ENCODE measurements around the gene KCNJ16. TPM values are rescaled to one million over a fixed set of nuclear protein-coding genes. Genes with fewer than 3 reads are reported as not detected.

Gene KCNJ16
- total and polyA plus RNA-seq, 9 of the 15 experiments (the other 6 are each of a cell fraction or from before 2014, with no cell fraction given), result 0.01 to 0.75 (median 0.07) TPM; not detected in 4

- TF ChIP-seq FOXA3 (CRISPR knock-in tag; conservative IDR thresholded peaks at IDR 0.05 in 1 of 2, IDR thresholded peaks at IDR 0.05 in 1 of 2) (no peak), TFAM (CRISPR knock-in tag; conservative IDR thresholded peaks at IDR 0.05) (no peak), PTBP1 (IDR thresholded peaks at IDR 0.05; ENCODE audit: low read depth, low read length) (no peak)
These were observed 7.9 kb upstream of the KCNJ16 start (continued) for GRCh38 chr17:70067134-70067533.

- H2AFZ ChIP-seq (ENCODE audit: low read depth, low read length), result no peak overlapping the region
- 7% methylated on average over 3 of the region's 3 CpGs for WGBS (ENCODE audit: insufficient coverage, low coverage, missing lambda C conversion rate)
- H3K9me1 ChIP-seq (ENCODE audit: control insufficient read depth, insufficient read depth, low read length), result no peaks in the 10 kb centered on the region
- H3K36me3 ChIP-seq (ENCODE audit: control insufficient read depth, insufficient read depth, low read length), result no peaks in the 10 kb centered on the region; the same call in 2 of the 3 replicates
- no peak for TF ChIP-seq MED1 (CRISPR knock-in tag; IDR thresholded peaks at IDR 0.05; ENCODE audit: borderline replicate concordance)
- peak; percentile 47 for TF ChIP-seq TFE3 (CRISPR knock-in tag; IDR thresholded peaks at IDR 0.05)
- no peak for TF ChIP-seq ARID3A (IDR thresholded peaks at IDR 0.05; ENCODE audit: borderline replicate concordance, low read depth, low read length)
- H3K9ac ChIP-seq (ENCODE audit: insufficient read depth in 1 of 2, low read depth in 2 of 2, low read length in 2 of 2), result no peak overlapping the region
- no peak for DNase-seq (ENCODE audit: extremely low read depth in 1 of 4, low spot score in 3 of 4)
- no peak for FAIRE-seq
- no peak for ATAC-seq
- H3K27ac ChIP-seq (ENCODE audit: extremely low read depth, low read depth, low read length), result no peak overlapping the region
- no peak overlapping the region for H3K4me3 ChIP-seq
- BruUV-seq (replicated peaks), result no TSS peak
- POLR2A ChIA-PET, result no interaction called here
- H3K27me3 ChIP-seq (ENCODE audit: control insufficient read depth in 2 of 2, insufficient read depth in 2 of 2, low read length in 2 of 2), result no peaks in the 10 kb centered on the region
- no peaks in the 10 kb centered on the region; a peak in 1 of 5 replicates for H3K4me1 ChIP-seq (replicated peaks in 1 of 2; ENCODE audit: control insufficient read depth in 2 of 2, insufficient read depth in 2 of 2, low read length in 2 of 2)
- no peaks in the 10 kb centered on the region for H3K9me3 ChIP-seq (replicated peaks; ENCODE audit: control insufficient read depth, insufficient read depth, low read depth, low read length)
- in situ Hi-C loops (cut with MboI), result no loop called here
- H4K20me1 ChIP-seq (replicated peaks; ENCODE audit: control insufficient read depth, insufficient read depth, low read length), result 0 out of 2 replicates have a peak, but pooled peaks cover 3% of the 10 kb centered on the region
- H3K4me2 ChIP-seq (ENCODE audit: insufficient read depth, low read length), result no peak overlapping the region
- CTCF ChIA-PET (ENCODE audit: low intra/inter-chr PET ratio), result interaction anchor here (0.6 kb wide), 1 partner anchor 463 kb away, joined by 3 read pairs; no protein-coding TSS in a partner anchor
- intact Hi-C loops (cut with micrococcal nuclease), result no loop called here
- 0 out of 3 replicates have a peak, but pooled peaks cover 2% of the 10 kb centered on the region for H3K79me2 ChIP-seq (ENCODE audit: control insufficient read depth, insufficient read depth, low read length)
These were observed 4.6 kb upstream of the KCNJ16 start for GRCh38 chr17:70070305-70071027.
